Neural crest cell (in vitro differentiated cells): ENCODE results near the gene MYL12B. TPM values are rescaled to one million over a fixed set of nuclear protein-coding genes. Genes with fewer than 3 reads are reported as not detected.

Experiments used
- DNase-seq: peaks from one replicate; pipeline ENCODE4 v3.0.0; 2021; ENCODE audit warnings: low read depth, mixed read lengths, low spot score
- H3K27ac Mint-ChIP-seq: one replicate; pipeline ENCODE4 v1.8.0; 2021; ENCODE audit warnings: mild to moderate bottlenecking, mixed read lengths; ENCODE audit not compliant: unreplicated experiment
- H3K27me3 Mint-ChIP-seq: 2 replicates; pipeline ENCODE4 v1.8.0; 2021; ENCODE audit warnings: low read depth, mild to moderate bottlenecking, mixed read lengths
- H3K36me3 Mint-ChIP-seq: 2 replicates; pipeline ENCODE4 v1.8.0; 2021; ENCODE audit warnings: low read depth, mild to moderate bottlenecking, mixed read lengths
- H3K4me1 Mint-ChIP-seq: 2 replicates; pipeline ENCODE4 v1.8.0; 2021; ENCODE audit warnings: mixed read lengths
- H3K4me3 Mint-ChIP-seq: one replicate; pipeline ENCODE4 v1.8.0; 2021; ENCODE audit warnings: mild to moderate bottlenecking, mixed read lengths
- H3K9me3 Mint-ChIP-seq: 2 replicates; pipeline ENCODE4 v1.8.0; 2021; ENCODE audit warnings: mixed read lengths
- long read RNA-seq: library from polyadenylated mRNA; unstranded; transcript quantifications from one replicate; pipeline ENCODE4 v2.0.0, GENCODE V29; 2020
- total RNA-seq: library from RNA; stranded (reverse); gene quantifications from 2 replicates; pipeline ENCODE4 v1.2.1, GENCODE V29; 2021
- TF ChIP-seq, protein P1 (sequence below): fragments of 200-600 bp; sonication (generic); conservative IDR thresholded peaks from 2 replicates; pipeline ENCODE4 v1.5.0; 2021; ENCODE audit warnings: antibody characterized with exemption, mild to moderate bottlenecking

The MYL12B gene
- total RNA-seq: 89.6 and 95.1 TPM in 2 replicates
- long read RNA-seq, transcript MYL12B-201 (4 exons, 1,210 nt): major isoform, 116 of 121 reads
- long read RNA-seq, partial matches to known transcripts: 4 of 121 reads
- long read RNA-seq, other reads (novel, unspliced or antisense): 1 of 121 reads

DNA sequence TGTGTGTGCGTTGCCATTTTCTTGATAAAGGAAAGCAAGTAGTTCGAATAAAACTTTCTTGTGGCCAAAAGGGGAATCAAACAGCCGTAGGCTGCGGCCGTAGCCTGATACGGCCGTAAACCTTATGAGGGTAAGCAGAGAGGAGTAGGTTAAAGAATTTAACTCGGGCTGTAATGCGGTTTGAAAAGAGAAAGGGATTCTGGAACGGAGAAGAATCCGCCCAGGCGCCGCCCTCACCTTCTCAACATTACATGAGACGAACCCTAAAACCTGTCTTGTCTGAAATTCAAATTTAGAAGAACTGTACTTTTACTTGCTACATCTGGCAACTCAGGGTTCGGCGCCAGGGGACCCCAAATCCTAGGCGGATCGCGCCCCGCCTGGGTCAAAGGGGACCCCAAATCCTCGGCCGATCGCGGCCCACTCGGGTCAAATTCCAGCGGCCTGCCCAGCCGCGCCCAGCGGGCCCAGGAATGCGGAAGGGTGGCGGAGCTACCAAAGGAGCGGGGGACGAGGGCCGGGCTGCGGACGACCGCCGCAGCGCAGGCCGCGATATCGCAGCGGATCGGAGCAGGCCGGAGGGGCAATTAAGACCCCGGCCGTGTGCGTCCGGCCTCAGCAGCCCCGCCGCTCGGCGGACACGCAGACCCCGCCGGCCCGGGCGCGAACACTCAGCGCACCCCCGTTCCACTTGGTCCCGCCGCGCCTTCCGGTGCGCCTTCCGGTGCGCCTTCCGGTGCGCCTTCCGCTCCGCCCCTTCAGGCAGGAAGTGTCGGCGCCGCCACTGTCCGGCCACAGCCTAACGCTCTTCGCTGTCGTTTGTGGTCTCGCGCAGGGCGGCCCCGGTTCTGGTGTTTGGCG, at the start of gene MYL12B:
MYL12B (plus strand) TSS at position 761 of the 861 bp plus-strand sequence. CDS start 10,766 bp downstream, outside the sequence.
- TF ChIP-seq, protein P1, sequence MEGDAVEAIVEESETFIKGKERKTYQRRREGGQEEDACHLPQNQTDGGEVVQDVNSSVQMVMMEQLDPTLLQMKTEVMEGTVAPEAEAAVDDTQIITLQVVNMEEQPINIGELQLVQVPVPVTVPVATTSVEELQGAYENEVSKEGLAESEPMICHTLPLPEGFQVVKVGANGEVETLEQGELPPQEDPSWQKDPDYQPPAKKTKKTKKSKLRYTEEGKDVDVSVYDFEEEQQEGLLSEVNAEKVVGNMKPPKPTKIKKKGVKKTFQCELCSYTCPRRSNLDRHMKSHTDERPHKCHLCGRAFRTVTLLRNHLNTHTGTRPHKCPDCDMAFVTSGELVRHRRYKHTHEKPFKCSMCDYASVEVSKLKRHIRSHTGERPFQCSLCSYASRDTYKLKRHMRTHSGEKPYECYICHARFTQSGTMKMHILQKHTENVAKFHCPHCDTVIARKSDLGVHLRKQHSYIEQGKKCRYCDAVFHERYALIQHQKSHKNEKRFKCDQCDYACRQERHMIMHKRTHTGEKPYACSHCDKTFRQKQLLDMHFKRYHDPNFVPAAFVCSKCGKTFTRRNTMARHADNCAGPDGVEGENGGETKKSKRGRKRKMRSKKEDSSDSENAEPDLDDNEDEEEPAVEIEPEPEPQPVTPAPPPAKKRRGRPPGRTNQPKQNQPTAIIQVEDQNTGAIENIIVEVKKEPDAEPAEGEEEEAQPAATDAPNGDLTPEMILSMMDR: no peak
- Mint-ChIP-seq H3K4me1 (peaks cover 36% of the 10 kb centered on the region), H3K9me3 (no peaks in the 10 kb centered on the region), H3K27me3 (no peaks in the 10 kb centered on the region), H3K36me3 (no peaks in the 10 kb centered on the region), H3K4me3 (peak within 1 kb of the TSS; percentile 95), H3K27ac (peak within 1 kb of the TSS; percentile 98)
- peak; percentile 66 for DNase-seq

DNA sequence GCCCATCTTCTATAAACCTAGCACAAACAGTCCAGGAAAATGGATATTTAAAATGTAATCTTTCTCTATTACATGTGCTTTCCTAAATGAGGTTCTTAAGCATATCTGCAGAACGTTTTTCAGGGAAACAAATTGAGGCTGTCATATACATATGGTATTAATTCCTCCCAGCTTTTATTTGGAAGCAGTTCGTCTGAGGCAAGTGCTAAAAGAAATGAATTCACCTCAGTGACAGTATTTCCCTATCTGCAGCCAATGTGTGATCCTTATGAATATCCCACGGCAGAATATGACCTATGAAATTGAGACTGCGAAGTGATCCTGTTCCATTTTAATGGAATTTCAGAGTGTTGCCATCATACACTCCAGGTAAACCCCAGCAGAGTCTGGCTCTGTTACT, 49.3 kb upstream of the MYL12B start:
- no peak overlapping the region for H3K4me3 Mint-ChIP-seq
- H3K4me1 Mint-ChIP-seq: peaks cover 41% of the 10 kb centered on the region
- DNase-seq: no peak
- peaks cover 3% of the 10 kb centered on the region for H3K9me3 Mint-ChIP-seq
- H3K27ac Mint-ChIP-seq: peak overlapping the region; percentile 79
- no peaks in the 10 kb centered on the region for H3K27me3 Mint-ChIP-seq
- no peaks in the 10 kb centered on the region for H3K36me3 Mint-ChIP-seq
- TF ChIP-seq, protein P1: no peak

DNA sequence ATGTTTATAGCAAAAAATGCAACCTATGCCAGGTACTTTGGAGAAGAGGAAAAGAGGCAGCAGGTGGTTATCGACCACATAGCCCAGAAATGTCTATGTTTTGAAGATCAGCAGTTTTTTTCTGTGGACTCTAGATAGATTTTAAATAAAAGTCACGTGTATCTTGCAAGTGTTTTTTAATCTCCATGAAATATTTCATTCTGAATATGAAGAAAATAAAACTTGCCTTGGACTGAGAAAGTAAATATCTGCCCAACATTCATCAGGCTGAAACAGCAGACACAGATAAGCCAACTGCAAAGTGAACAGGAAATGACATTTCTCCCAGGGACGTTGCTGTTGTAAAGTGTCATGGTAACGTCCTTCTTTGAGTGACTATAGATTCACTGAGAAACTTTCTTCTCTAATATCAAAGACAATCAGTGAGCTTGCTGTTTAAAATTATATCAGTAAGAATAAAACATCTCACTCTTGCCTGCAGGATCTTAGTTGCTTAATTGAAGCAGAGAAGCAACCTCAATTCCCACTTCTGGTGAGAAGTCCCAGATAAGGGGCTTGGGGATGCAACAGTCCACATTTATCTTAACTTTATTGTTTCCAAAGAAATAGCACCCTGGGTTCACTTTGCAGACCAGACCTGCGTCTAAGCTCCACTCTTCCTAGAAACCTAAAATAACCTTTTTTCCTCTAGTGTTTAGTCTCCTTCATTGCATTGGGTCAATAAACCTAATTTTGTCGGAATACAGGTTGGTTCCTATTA, 48.5 kb upstream of the MYL12B start:
- TF ChIP-seq, protein P1: no peak
- no peak for DNase-seq
- Mint-ChIP-seq H3K27me3 (no peaks in the 10 kb centered on the region), H3K27ac (no peak overlapping the region), H3K9me3 (peaks cover 3% of the 10 kb centered on the region), H3K4me3 (no peak overlapping the region), H3K4me1 (peaks cover 47% of the 10 kb centered on the region), H3K36me3 (no peaks in the 10 kb centered on the region)

DNA sequence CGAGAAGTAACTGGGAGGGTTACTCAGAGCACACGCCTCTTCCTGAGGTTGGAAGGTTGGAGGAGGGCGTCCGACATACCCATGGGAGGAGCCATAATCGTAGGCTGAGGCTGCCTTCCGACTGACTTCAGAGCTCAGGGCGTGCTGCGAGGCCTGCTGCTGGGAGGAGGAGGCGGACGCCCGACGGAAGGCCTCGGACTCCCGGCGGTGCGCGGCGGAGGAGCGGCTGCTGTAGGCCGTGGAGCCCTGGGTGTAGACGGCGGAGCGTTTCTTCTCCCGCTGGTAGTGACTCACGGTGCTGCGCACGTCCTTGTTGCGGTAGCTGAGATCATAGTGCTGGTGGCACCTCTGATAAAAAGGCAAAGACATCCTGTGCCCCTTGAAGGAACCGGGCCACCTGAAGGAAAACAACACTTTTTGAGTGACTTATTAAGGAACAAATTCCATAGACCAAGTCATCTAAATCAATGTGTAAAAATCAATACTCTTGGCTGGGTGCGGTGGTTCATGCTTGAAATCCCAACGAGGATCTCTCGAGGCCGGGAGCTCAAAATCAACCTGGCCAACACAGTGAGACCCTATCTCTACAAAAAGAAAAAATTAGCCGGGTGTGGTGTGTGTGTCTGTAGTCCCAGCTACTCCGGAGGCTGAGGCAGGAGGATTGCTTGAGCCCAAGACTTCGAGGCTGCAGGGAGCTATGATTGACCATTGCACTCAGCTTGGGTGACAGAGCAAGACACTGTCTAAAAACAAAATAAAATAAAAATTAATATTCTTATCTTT, 46.9 kb upstream of the MYL12B start:
- H3K36me3 Mint-ChIP-seq: no peaks in the 10 kb centered on the region
- DNase-seq: no peak
- peaks cover 3% of the 10 kb centered on the region for H3K9me3 Mint-ChIP-seq
- TF ChIP-seq, protein P1: no peak
- H3K4me3 Mint-ChIP-seq: no peak overlapping the region
- no peak overlapping the region for H3K27ac Mint-ChIP-seq
- H3K27me3 Mint-ChIP-seq: no peaks in the 10 kb centered on the region
- H3K4me1 Mint-ChIP-seq: peaks cover 58% of the 10 kb centered on the region

DNA sequence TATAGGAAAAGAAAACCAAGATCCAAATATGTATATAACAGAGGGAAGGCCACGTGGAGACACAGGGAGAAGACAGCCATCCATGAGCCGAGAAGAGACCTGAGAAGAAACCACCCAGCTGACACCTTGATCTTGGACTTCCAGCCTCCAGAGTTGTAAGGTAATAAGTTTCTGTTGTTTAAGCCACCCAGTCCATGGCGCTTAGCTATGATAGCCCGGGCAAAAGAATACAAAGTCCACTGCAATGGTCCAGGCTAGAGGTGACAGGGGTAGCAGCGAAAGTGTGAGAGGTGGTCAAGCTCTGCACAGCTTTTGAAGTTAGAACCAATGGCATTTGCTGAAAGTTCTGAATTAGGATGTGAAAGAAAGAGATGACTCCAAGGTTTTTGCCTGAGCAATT, 44.9 kb upstream of the MYL12B start:
- H3K4me3 Mint-ChIP-seq: no peak overlapping the region
- no peaks in the 10 kb centered on the region for H3K36me3 Mint-ChIP-seq
- DNase-seq: no peak
- no peak overlapping the region for H3K27ac Mint-ChIP-seq
- H3K9me3 Mint-ChIP-seq: no peaks in the 10 kb centered on the region
- TF ChIP-seq, protein P1: no peak
- peaks cover 44% of the 10 kb centered on the region for H3K4me1 Mint-ChIP-seq
- H3K27me3 Mint-ChIP-seq: no peaks in the 10 kb centered on the region
